Peyer's patch (tissue), 4 donors: ENCODE data around the gene STBD1.

Experiments used
- CTCF ChIP-seq, 6 experiments: fragments of 450-650 bp in 4 of 6; fragments of 200-600 bp in 2 of 6; sonication (generic) in 1 of 6; IDR thresholded peaks; one replicate each; pipeline ENCODE4 v1.5.1; 2017 to 2019; ENCODE audit warnings: antibody characterized with exemption in 6 of 6, mild to moderate bottlenecking in 3 of 6, moderate library complexity in 1 of 6
- POLR2A ChIP-seq, 2 donors: fragments of 450-650 bp; IDR thresholded peaks; one replicate each; pipeline ENCODE4 v1.5.1; 2017; ENCODE audit warnings: antibody characterized with exemption in 2 of 2, mild to moderate bottlenecking in 2 of 2, moderate library complexity in 2 of 2

- TF ChIP-seq CTCF (IDR thresholded peaks at IDR 0.05) (no peak), POLR2A (IDR thresholded peaks at IDR 0.05) (no peak)
Observed at GRCh38 chr4:76322236-76322635, 15.7 kb downstream of the STBD1 start.
